Measurements from ENCODE around the gene CTAGE1. TPM values are rescaled to one million over a fixed set of nuclear protein-coding genes. Genes with fewer than 3 reads are reported as not detected.
A peak's percentile ranks its signal among the peaks of the same experiment; 100 is the strongest.

The CTAGE1 gene
- polyA plus RNA-seq, 2 of the 4 experiments (the other 2 are of a cell fraction) = 0.01 TPM; not detected in 1

DNA sequence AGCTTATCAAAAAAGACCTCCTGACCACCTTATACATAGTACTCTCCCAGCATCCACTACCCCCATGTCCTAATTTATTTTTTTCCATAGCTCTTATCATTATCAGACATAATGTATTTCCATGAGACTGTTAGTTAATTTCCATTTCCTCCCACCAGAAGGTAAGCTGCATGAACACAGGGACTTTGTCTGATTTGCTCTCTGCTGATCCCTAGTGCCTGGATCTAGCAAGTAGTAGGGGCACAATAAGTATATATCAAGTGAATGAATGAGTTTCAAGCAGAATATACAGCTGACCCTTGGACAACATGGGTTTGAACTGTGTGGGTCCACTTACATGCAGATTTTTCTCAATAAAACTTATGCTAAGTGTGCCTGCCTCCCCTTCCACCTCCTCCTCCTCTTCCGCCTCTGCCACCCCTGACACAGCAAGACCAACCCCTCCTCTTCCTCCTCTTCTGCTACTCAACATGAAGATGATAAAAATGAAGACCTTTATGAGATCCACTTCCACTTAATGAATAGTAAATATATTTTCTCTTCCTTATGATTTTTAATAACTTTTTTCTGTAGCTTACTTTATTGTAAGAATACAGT is 53.8 kb downstream of the CTAGE1 start:
- Histone ChIP-seq H3K9me3 (no peaks in the 10 kb centered on the region), H3K4me3 (no peak overlapping the region), H3K4me1 (no peaks in the 10 kb centered on the region), H3K27ac (no peak overlapping the region), H3K4me2 (no peak overlapping the region)
- peak in 1 of 2 experiments; percentile 14; a peak in 1 of 5 replicates for TF ChIP-seq RAD21 (conservative IDR thresholded peaks at IDR 0.05 in 1 of 2, IDR thresholded peaks at IDR 0.05 in 1 of 2)
- no peak for TF ChIP-seq ZFP36 (IDR thresholded peaks at IDR 0.05; ENCODE audit: borderline replicate concordance, partially characterized antibody)
- TF ChIP-seq TFCP2L1 (CRISPR knock-in tag; IDR thresholded peaks at IDR 0.05) = no peak
- no peak for ATAC-seq
- FAIRE-seq = no peak
- POLR2A ChIA-PET = no interaction called here
- CTCF ChIA-PET = no interaction called here
- WGBS (ENCODE audit: missing lambda C conversion rate) = 93% methylated on average over 1 of the region's 1 CpG
- DNase-seq (ENCODE audit: low read depth in 1 of 2, low spot score in 1 of 2) = no peak

Other genes starting within 250 kb of the CTAGE1 start
- gene GATA6, start 248.3 kb downstream of the CTAGE1 start, polyA plus RNA-seq (2011; rRNA removed) = 0.97 and 1.2 TPM in 2 replicates
- 1.3 to 1.6 TPM (median 1.4 TPM) in 3 replicates for gene GATA6, start 248.3 kb downstream of the CTAGE1 start, polyA plus RNA-seq (2017; fragmentation: RNase III; extraction: RNeasy Plus Mini Kit Qiagen cat#74134 plus additional on column Dnase treatment)